Glomerular visceral epithelial cell (primary cell): ENCODE data around the gene ZNF496.
A peak's percentile ranks its signal among the peaks of the same experiment; 100 is the strongest.

ENCODE experiments used
- DNase-seq: peaks from one replicate; pipeline ENCODE4 v3.0.0-alpha.2; 2016; ENCODE audit errors: extremely low spot score

Gene ZNF496

GRCh38 chr1:247328311-247328710 is 3.4 kb downstream of the ZNF496 start:
- no peak for DNase-seq

GRCh38 chr1:247326411-247327130 is 5.1 kb downstream of the ZNF496 start:
- DNase-seq, result no peak

- DNase-seq, result no peak
Measured at GRCh38 chr1:247324923-247325322, 6.7 kb downstream of the ZNF496 start.

- no peak for DNase-seq
Measured at GRCh38 chr1:247324204-247324787, 7.4 kb downstream of the ZNF496 start.

- no peak for DNase-seq
Measured at GRCh38 chr1:247322849-247323586, 8.6 kb downstream of the ZNF496 start.

GRCh38 chr1:247322442-247322841 is 9.2 kb downstream of the ZNF496 start:
- no peak for DNase-seq

GRCh38 chr1:247317702-247318101 is 14.0 kb downstream of the ZNF496 start:
- DNase-seq, result no peak

GRCh38 chr1:247316590-247317197 is 15.0 kb downstream of the ZNF496 start:
- peak; percentile 26 for DNase-seq

- no peak for DNase-seq
Measured at GRCh38 chr1:247304031-247304430, 27.6 kb downstream of the ZNF496 start.

GRCh38 chr1:247303216-247303615 is 28.5 kb downstream of the ZNF496 start:
- no peak for DNase-seq

- DNase-seq, result no peak
Measured at GRCh38 chr1:247301176-247301540, 30.5 kb downstream of the ZNF496 start.

- DNase-seq, result no peak
Measured at GRCh38 chr1:247300491-247301175, 31.0 kb downstream of the ZNF496 start.

GRCh38 chr1:247299723-247300381 is 31.8 kb downstream of the ZNF496 start:
- DNase-seq, result no peak

GRCh38 chr1:247298701-247299100 is 33.0 kb downstream of the ZNF496 start:
- DNase-seq, result no peak

GRCh38 chr1:247298124-247298481 is 33.6 kb downstream of the ZNF496 start:
- DNase-seq, result no peak

- DNase-seq, result no peak
Measured at GRCh38 chr1:247297263-247298123, 34.2 kb downstream of the ZNF496 start.

GRCh38 chr1:247296599-247297180 is 35.0 kb downstream of the ZNF496 start:
- no peak for DNase-seq

- peak; percentile 18 for DNase-seq
Measured at GRCh38 chr1:247295746-247296145, 35.9 kb downstream of the ZNF496 start.

- DNase-seq, result peak; percentile 77
Measured at GRCh38 chr1:247295274-247295684, 36.4 kb downstream of the ZNF496 start.

- DNase-seq, result peak; percentile 71
Measured at GRCh38 chr1:247294282-247294681, 37.4 kb downstream of the ZNF496 start.
